SU-DHL-6 (cell line): Measurements from ENCODE around the gene OR8B2.
"Not testable (repeated sequence)": the region's sequence is repeated elsewhere in the genome, so short reads cannot be mapped to it uniquely, and the experiment has no call there.

ENCODE experiments used
- CTCF ChIP-seq: fragments of 200-600 bp; sonication (generic); IDR thresholded peaks from one replicate; pipeline ENCODE4 v1.5.1; 2017; ENCODE audit warnings: antibody characterized with exemption, mild to moderate bottlenecking, low read length, moderate library complexity; ENCODE audit not compliant: insufficient read depth, poor library complexity, severe bottlenecking
- EZH2phosphoT487 ChIP-seq: fragments of 200-600 bp; sonication (generic), shearing (Covaris generic); conservative IDR thresholded peaks from 2 replicates; pipeline ENCODE4 v1.6.1; 2018; ENCODE audit warnings: mild to moderate bottlenecking, antibody characterized with exemption, low read length, moderate library complexity, mixed read lengths

- TF ChIP-seq CTCF, EZH2phosphoT487: not testable (repeated sequence)
Observed at GRCh38 chr11:124396847-124397246, 12.5 kb upstream of the OR8B2 start.
